GM19035 (cell line): ENCODE data around the gene FNDC1.

Experiments used
- ATAC-seq: cut with Tn5 transposase; IDR thresholded peaks from one replicate; pipeline ENCODE4 v1.9.1; 2021; ENCODE audit not compliant: unreplicated experiment

FNDC1 gene

DNA sequence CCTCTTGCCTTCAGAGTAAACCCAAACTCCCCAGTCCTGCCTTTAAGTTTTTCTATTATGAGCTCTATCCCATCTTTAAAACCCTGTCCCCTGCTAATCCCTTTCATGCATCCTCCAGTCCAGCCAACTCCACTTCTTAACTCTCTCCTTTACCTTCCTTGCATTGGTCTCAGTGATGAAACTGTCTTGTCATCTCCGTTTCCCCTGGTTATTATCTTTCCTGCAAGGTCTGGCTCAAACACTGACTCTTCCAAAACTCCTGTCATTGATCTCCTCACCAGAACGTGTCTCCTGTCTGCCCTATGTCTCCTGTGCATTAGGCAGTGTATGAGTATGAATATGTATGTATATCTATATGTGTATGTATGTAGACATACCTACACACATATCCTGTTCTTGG is 11.8 kb upstream of the FNDC1 start:
- no peak for ATAC-seq

DNA sequence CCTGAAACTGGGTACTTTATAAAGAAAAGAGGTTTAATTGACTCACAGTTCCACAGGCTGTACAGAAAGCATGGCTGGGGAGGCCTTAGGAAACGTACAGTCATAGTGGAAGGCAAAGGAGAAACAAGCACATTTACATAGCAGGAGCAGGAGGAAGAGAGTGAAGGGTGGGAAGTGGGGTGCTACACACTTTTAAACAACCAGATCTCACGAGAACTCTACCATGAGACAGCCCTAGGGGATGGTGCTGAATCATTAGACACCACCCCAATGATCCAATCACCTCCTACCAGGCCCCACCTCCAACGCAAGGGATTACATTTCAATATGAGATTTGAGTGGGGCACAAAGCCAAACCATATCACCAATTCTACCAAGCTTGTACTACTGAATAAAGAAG is 7.4 kb upstream of the FNDC1 start:
- ATAC-seq, result no peak

DNA sequence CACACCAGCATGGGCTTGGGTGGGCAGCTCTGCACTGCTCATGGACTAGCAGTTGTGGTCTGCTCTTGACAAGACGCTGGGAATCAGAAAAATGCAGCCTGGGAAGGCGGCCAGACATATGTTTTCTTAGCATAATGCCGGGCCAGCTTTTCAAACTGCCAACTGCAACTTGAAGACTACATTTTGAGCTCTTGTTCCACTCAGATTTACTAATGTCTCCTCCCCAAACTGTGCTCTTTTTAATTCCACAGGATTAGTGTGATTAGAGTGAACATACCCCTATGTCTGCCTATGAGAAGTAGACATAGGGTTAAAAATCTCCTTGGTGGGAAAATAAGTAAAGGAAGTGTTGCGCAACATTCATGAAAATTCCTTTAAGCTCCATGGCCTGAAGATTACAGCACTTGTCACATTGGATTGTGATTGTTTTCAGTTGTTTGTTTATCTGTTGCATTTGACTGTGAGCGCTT is 5.3 kb upstream of the FNDC1 start:
- no peak for ATAC-seq

DNA sequence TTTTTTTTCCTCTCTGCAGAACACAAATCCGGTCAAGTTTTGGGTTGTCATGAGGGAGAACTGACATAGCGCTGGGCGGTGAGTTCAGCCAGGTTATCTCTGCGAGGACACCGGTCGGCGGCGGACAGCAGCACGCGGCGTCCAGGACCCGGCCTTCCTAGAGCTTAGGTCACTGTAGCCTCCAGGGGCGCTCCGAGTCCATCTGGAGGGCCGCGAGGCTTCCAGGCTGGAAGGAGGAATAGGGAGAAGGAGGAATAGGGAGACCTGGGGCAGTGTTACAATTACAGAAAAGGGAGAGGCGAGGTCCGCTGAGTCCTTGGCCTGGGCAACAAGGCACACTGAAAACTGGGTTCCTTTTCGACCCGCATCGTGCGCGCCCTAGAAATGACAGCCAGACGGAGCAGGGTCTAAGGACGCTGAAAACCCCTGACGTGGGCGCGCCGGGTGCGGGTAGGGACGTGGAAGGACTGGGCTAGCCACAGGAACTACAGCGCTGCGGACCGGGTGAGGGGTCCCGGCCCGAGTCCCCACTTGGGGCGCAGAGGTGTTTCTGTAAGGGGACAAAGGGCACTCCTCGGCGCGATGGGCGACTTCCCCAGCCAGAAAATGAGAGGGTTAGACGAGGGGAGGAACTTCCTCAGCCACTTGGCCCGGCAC is 536 bp upstream of the FNDC1 start:
- peak; percentile 5 for ATAC-seq

DNA sequence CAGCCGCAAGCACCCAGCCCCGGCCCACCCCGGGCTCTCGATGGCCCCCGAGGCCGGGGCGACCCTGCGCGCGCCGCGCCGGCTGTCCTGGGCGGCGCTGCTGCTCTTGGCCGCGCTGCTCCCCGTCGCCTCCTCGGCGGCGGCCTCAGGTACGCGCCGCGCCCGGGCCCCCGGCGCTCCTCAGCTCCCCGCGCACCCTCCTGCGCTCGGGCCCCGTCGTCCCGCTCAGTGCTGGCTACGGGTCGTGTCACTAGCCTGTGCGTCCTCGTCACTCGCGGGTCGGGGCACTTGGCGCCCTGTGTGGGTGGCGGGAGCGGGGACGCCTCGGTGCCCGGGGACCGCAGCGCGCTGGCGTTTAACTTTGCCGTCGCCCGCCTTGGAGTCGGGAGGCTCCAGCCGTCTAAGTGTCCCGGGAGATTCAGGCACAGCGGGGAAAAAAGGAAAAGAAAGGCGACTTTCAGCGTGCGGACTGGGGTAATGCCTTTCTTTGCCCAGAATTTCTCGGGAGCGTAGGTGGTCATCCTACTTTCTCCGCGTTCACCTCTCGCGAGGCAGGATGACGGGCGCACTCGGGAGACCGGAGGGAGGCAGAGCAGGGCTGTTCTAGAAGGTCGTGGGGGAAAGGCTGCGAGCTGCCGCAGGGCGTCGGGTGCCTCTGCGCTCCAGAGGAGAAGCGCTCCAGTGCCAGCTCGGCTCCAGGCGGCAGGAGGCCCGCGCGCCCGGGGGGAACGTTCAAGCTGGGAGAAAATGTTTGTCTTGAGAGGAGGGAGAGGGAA is 545 bp downstream of the FNDC1 start:
- peak; percentile 29 for ATAC-seq

DNA sequence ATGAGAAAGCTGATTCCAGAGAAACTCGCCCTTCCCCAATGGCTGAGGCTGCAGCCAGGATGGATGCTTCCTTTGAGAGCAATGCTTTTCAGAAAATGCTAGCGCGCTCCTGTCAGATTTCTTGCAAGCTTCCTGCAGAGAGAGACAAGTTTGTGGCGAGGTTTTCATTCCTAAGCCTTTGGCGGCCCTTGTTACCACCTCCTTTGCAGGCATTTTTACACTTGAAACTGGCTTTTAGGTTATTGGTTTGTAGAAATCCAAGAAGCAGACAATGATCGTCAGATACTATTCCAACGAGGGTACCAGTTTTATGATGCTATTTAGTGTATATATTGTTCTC is 1.1 kb downstream of the FNDC1 start:
- no peak for ATAC-seq

DNA sequence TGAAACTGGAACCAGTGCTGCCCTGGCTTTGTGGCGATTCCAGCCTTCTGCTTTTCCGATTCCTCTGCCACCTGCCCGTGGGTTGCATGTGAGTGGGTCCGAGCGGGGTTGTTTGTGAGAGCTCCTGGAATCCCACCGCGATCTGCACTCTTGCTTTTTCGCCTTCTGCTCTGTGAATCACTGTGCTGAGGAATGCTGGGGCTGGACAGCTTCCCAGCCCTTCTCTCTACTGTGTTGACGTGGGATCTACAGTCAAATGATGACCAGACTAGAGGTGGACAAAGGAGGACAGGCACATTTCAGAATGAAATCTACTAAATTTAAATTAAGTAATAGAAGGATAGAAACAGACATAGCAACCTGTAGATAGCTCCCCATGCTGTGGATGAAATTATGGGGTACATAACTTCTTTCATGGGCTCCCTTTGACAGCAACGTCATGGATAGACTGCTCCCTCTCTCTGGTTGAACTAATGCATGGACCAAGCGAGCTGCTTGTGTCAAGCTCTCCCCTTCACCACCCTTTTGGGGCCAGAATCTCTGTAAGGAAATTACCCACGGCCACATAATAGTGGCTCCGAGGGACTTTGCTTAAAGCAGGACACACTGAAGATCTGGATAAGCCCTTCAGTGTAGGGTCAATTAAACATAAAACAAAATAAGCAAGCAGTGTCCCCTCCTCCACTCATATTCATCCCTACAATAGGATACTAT is 2.0 kb downstream of the FNDC1 start:
- no peak for ATAC-seq

DNA sequence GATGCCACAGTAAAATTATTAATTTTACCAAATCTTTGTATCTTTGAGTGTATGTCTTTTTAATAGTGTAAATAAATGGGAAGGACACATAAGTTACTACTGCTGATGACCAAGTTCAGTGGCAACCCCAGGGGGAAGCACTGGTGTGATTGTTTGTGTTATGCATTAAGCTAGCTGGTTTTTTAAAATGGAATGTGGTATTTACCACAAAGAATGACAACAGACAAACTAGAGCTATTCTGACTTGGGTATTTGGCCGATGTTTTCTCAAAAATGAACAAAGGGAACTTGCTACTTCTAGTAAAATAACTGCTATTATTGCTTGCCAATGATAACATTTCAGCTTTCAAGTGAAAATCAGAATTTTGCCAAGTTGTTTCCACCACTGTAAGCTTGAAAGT is 2.9 kb downstream of the FNDC1 start:
- ATAC-seq, result no peak

DNA sequence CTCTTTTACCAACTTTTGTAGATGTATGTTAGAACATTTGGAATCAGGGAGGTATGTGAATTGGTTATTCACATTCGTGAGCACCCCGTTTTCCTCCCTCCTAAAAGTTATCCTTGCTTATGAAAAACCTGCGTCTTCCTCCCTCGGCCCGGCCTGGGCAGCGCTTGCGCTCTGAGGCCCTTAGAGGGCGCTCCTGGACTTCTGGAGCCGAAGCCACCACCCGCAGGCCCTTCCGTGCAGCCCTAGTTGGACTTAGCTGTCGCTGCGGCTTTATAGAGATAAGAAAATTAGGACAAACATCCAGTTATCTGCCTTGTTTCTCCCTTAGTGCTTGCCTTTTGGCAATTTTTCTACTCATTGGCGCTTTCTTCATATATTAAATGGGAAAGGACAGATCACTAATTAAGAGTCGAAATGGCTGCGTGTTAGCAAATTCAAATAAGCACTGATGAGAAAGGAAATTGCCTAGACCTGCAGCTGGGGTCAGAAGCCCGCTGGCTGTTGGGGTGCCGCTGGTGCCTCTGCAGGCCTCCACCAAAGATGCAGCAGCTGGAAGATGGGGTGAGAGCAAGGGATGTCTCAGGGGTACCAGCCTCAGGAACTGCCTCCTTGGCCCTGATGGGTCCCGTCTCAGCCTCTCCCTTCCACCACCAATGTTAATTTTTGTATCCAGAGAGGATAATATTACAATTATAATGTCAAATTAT is 5.2 kb downstream of the FNDC1 start:
- ATAC-seq, result peak; percentile 76

DNA sequence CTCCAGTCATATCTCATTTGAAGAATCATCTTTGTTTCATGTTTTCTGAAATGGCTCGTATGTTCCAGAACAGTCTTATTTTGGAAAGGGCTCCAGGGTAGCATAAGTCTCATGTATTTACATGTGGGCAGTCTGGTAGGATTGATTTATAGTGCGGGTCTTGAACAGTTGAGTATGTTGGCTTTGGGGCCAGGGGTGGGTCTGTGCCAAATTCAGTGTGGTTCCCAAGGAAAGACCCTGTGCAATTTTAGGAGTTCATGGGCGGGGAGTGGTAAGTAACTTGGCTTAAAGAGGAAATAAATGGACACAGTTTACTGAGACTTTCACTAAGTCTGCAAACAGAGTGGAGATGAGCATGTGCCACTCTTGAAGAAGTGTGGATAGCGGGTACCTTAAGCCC is 7.7 kb downstream of the FNDC1 start:
- no peak for ATAC-seq

DNA sequence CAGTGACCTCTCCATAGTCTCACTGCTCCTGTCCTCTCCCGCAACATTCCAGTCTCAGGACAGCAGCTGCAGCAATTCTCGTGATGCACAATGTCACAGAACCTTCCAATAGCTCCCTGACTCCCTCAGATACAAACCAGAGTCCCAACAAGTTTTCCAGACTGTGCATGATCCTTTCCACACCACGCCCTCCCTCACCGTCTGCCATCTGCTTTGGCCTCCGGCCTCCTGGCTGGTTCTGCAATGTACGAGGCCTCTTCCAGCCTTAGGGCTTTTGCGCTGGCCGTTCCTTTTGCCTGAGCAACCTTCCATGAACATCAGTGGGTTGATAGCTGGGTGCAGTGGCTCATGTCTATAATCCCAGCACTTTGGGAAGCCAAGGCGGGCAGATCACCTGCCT is 9.6 kb downstream of the FNDC1 start:
- ATAC-seq, result no peak

DNA sequence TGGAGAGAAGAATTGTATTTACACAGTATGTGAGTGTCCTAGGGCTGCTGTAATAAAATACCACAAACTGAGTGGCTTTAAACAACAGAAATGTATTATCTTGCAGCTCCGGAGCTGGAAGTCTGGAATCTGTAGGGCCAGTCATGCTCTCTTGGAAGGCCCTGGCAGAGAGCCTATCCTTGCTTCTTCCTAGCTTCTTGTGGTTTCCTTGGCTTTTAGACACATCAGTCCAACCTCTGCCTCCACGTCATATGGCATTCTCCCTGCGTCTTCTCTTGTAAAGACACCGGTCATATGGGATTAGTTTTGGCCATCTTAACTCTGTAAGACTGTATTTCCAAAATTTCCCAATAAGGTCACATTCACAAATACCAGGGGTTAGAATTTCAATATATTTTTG is 10.8 kb downstream of the FNDC1 start:
- no peak for ATAC-seq

DNA sequence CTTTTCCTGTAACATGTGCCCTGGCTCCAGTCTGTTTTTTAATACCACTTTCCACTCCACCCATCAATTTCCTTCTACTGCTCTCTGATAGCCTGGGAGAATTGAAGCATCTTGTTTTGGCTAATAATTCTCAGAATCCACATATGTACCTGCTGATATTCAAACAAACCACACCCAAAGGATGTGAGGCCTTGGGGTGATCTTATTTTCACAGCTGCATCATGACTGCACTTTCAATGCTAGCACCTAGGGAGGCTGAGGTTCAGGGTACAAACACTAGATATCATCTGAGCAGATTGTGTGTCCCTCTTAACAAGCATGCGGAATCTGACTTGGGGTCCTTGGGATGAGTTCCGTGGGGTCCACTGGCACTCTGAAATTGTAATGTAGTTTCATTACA is 12.7 kb downstream of the FNDC1 start:
- no peak for ATAC-seq

DNA sequence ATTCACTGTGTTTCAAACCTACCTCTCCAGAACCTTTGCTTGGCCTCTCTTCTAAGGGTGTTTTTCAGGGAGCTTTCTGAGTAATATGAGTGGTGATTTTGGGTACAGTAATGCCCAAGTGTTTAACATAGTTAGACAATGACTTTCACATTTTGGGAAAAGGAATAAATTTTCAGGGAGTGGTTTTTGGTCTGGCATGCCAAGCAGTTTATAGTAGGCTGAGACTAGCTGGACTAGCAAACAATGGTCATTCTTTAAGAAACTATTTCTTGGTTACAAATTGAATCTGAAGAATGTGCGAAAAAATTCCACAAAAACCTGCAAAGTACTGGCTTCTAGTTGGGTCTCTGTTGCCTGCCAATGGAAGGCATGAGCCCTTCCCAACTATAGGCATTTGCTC is 15.4 kb downstream of the FNDC1 start:
- ATAC-seq, result no peak

DNA sequence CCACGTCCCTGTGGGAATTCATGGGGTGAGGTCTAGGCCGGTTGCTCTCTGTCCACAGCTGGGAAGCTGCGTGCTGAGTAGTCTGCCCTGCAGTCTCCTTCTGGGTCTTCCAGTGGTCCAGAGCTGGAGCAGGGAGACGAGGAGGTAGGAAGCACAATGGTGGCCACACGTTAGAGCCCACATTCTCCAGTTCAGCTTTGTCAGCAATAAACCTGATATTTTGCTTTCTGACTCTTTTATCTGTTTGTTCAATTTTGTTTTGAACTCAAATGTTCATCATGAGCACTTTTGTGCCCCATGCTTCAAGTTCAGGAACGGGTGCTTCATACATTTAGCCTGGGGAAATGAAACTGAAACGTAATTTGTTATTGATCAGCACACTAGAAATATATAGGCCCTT is 21.3 kb downstream of the FNDC1 start:
- no peak for ATAC-seq

DNA sequence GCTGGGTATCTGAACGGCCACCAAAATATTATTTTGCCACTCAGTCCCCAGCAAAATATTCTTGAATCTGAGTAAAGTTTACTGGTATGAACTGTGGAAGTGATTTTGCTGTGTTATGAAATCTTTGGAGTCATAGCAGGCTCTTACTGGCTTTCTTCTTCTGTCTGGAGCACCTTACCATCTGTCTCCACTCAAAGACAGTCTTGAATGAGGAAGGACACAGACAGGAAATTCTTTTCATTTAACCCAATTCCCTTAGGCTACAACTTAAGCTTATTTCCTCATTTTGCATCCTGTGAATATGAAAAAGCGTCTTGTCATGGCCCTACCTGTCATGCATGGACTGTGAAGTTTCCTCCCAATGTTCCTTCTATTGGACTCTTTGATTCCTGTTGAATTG is 24.7 kb downstream of the FNDC1 start:
- ATAC-seq, result no peak

DNA sequence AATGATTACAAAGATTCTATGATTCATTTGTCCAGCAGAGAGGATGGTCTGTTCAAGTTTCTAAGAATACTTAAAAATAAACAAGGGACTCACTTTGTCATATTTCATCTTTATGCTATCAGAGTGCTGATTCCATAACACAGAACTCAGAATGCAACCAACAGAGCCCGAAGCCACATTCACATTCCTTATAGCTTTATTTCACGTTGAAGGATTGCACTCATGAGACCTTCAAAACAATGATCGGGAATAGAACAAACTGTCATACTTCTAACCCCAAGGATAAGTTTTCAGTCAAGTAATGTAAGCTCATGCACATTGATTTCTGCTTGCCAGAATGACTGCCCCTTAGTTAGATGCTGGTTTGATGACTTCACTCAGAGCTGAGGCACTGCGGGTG is 25.2 kb downstream of the FNDC1 start:
- no peak for ATAC-seq

DNA sequence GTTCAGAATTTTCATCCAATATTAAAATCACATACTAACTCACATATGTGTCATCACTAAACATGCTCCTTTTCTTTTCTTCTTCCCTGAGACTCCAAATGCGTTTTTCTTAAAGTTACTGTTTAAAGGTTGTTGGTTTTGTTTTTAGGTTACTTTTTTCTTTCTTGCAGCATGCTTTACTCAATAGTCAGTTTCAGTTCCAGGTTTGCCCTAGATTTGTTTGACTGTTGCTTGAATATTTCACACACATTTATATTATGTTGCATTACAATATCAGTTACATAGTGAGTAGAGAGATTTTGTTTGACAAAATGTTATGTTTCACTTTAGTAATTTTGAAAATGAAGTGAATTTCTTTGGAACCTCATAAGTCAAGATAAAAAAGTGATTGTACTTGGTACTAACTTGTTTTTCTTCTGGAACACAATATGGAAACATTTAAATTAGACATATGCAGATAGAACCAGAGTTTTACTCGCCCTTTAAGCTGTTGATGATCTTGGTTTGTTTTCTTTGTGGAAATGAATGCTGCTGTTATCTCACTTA is 27.3 kb downstream of the FNDC1 start:
- ATAC-seq, result no peak

DNA sequence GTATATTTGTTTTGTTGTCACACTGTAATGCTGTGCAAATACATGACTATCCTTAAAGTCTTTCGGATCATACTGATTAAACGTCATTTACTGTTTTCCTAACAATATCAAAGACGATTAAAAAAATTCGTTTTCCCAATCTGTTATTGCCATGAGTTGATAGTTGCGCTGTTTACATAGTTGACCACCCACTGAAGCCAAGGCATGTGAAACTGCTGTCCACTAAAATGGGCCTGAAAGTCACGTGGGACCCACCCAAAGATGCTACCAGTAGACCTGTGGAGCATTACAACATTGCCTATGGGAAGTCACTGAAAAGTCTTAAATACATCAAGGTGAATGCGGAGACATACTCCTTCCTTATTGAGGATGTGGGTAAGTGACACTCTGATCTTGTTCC is 28.1 kb downstream of the FNDC1 start:
- no peak for ATAC-seq

DNA sequence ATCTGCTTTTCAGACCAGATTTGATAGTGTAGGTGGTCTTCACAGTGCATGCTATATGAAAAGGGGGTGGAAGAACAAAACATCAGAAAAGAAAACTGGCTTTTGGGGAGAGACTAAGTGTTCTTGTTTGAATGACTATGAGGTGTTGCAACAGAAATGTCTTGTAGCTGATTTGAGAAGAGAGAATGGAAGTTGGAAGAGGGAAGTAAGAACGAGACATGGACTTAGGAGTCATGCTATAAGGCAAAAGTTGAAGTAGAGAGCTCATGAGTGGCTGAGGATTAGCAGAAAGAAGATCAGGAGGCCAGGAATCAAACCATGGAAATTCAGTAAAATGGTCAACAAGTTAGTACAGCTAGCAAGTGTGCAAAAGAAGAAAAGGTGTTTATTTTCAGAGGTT is 32.1 kb downstream of the FNDC1 start:
- no peak for ATAC-seq

DNA sequence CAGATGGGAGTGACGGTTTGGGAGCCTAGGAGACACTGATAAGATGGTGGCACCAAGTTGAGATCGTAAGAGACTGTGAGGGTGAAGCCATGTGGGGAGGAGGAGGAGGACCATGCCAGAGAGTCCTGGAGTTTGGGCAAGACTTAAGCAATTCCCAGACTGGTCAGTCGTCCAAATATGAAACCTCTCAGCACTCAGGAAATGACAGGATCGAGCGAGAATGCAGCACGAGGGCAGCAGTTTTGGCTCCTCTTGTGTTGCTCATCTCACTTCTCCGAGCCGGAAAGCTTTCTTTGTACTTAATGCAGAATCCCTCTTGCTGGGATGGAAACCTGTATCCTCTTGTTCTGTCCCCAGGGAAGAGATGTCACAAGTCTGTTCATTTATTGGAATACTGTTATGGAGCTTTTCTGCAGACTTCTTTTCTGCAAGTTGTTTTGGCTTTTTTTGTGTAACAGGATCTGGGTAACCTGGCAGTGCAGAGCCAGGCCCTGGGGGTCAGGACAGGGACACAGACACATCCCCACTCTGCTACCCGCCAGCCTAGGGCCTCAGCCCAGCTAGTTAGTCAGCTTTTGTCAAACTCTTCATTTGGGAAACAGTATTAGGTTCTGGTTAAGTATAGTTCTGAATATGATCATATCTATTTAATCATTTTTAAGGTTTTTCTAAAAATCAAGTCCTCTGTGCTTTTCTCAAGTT is 34.3 kb downstream of the FNDC1 start:
- no peak for ATAC-seq
